ENCODE data around the gene SETMAR. TPM values are rescaled to one million over a fixed set of nuclear protein-coding genes. Genes with fewer than 3 reads are reported as not detected.
"Not testable (repeated sequence)": the region's sequence is repeated elsewhere in the genome, so short reads cannot be mapped to it uniquely, and the experiment has no call there.

The SETMAR gene
- polyA plus RNA-seq, 4 donors = 31.7 to 32.4 (median 31.9) TPM

DNA sequence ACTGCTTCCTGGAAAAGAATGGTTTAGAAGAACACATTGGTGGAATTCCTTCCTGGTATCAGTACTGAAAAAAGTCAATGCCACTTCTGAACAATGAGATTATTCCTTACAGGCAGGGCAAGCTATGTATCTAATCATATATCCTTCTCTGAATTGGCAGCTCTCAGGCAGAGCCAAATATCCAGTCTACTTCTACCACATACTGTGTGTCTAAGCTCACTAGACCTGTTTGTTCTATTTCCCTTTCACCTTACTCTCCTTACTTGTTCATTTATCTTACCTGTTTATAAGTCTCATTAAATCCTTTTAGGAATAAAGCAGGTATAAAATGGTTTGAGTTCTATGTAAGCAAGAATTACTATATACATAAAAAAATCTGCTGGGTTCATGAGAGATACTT lies 8.3 kb downstream of the SETMAR start:
- DNase-seq (ENCODE audit: low read depth in 4 of 4, low spot score in 2 of 4) = no peak

GRCh38 chr3:4313606-4314293 lies 10.6 kb downstream of the SETMAR start:
- DNase-seq (ENCODE audit: low read depth in 4 of 4, low spot score in 2 of 4) = no peak

DNA sequence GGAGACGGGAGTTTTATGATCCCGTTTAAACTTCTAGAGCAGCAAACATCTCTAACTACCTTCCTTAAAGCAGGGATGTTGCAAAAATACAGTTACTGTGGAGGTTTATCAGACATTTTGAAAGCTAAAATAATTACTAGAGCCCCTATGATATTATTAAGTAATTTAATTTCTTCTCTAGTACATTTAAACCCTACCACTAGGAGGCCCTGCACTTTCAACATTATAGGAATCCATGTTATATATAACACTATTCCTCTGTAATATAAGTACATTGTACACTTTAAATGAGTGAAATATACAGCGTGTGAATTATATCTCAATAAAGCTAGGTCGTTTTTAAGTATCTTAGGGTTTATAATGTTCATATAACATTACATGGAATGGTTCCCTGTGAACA lies 11.5 kb downstream of the SETMAR start:
- no peak for DNase-seq (ENCODE audit: low read depth in 4 of 4, low spot score in 2 of 4)

GRCh38 chr3:4320096-4320911 lies 17.1 kb downstream of the SETMAR start:
- DNase-seq (ENCODE audit: low read depth in 4 of 4, low spot score in 2 of 4) = no peak

DNA sequence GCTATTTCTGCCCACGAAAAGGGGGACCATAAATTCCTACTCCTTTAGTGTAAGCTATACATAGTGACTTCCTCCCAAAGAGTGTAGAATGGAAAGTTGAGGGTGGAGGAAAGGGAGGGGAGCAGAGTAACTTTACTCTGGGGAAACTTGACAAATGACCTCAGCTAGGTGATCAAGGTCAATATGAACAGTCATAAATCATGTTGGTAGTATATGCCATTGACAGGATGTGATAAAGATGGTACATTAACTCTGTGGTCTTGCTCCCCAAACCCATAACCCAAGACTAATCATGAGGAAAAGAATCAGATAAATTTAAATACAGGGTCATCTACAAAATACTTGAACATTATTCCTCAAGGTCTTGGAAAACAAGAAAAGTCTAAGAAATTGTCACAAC lies 18.6 kb downstream of the SETMAR start:
- DNase-seq (ENCODE audit: low read depth in 4 of 4, low spot score in 2 of 4) = no peak

DNA sequence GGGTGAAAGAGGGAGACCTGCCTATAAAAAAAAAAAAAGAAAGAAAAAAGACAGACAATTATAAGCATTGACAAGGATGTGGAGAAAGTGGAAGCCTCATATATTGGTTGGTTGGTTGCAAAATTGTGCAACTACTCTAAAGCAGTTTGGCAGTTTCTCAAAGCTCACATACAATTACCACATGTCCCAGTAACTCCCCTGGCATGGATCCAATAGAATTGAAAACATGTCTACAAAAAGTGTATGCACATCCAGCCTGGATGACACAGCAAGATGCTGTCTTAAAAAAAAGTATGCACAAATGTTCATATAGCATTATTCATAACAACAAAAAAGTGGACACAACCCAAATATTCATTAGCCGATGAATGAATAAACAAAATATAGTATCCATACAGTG lies 19.5 kb downstream of the SETMAR start:
- no peak for DNase-seq (ENCODE audit: low read depth in 4 of 4, low spot score in 2 of 4)

DNA sequence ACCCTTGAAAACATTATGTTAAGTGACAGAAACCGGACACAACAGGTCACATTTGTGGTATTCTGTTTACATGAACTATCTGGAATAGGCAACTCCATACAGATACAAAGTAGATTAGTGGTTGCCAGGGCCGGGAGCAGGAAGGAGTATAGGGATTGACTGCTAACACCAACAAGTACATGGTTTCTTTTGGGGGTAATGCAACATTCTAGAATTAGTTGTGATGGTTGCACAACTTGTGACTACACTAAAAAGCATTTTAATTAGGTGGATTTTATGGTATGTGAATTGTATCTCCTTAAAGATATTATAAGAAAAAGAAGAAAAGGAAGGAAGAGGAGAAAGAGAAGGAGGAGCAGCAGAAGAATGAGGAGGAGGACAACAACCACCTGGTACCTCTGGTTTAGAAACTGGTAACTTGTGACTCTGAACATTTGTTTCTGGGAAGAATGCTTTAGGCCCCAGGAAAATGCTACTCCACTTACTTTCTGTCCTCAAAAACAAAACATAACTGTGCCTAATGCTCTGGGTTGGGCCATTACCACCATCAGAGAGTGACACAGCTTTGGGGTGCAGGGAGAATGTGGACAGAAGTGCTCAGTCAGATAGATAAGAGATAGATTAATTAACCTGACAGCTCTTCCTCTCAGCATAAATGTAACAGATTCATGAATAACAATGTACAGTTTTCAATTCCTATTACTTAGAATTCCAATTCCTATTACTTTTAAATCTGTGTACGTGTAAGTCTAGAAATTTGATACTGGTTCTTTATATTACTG lies 20.3 kb downstream of the SETMAR start:
- no peak for DNase-seq (ENCODE audit: low read depth in 4 of 4, low spot score in 2 of 4)

- DNase-seq (ENCODE audit: low read depth in 4 of 4, low spot score in 2 of 4) = no peak
Observed at GRCh38 chr3:4326868-4327267, 23.7 kb downstream of the SETMAR start.

- not testable (repeated sequence) for DNase-seq (ENCODE audit: low read depth in 4 of 4, low spot score in 2 of 4)
Observed at GRCh38 chr3:4329806-4330205, 26.6 kb downstream of the SETMAR start.

- DNase-seq (ENCODE audit: low read depth in 4 of 4, low spot score in 2 of 4) = no peak
Observed at GRCh38 chr3:4332111-4332510, 28.9 kb downstream of the SETMAR start.

DNA sequence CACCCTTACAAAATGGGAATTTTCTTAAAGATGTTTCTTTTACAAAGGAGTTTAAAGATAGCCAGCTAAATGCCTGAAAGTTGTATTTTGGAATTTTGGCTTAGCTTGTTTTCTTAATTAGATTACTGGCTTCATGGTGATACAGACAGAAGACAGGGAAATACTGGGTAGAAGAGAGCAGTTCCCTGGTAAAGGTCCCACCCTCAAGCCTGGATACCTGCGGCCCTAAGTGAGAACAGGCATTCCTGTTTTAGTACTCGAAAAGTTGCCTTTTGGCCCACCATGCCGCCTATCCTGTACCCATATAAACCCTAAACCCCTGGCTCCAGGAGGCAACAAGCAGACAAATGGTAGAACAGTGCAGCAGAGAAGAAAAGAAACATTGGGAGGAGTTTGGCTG lies 29.4 kb downstream of the SETMAR start:
- no peak for DNase-seq (ENCODE audit: low read depth in 4 of 4, low spot score in 2 of 4)

DNA sequence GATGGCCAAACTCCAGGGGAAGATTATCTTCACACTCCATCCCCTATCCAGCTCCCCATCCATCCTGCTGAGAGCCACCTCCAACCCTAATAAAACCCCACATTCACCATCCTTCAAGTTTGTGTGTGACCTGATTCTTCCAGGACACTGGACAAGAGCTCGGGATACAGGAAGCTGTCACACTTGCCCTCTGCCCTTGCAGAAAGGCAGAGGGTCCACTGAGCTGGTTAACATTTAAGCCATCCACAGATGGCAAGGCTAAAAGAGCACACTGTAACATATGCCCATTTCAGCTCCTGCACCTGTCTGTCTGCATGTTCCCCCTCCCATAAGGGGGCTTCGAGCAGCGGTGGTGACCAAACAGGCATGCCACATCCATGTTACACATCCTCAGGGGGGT lies 29.8 kb downstream of the SETMAR start:
- no peak for DNase-seq (ENCODE audit: low read depth in 4 of 4, low spot score in 2 of 4)

- no peak for DNase-seq (ENCODE audit: low read depth in 4 of 4, low spot score in 2 of 4)
Observed at GRCh38 chr3:4334548-4334947, 31.4 kb downstream of the SETMAR start.

- no peak for DNase-seq (ENCODE audit: low read depth in 4 of 4, low spot score in 2 of 4)
Observed at GRCh38 chr3:4335840-4336562, 32.8 kb downstream of the SETMAR start.

DNA sequence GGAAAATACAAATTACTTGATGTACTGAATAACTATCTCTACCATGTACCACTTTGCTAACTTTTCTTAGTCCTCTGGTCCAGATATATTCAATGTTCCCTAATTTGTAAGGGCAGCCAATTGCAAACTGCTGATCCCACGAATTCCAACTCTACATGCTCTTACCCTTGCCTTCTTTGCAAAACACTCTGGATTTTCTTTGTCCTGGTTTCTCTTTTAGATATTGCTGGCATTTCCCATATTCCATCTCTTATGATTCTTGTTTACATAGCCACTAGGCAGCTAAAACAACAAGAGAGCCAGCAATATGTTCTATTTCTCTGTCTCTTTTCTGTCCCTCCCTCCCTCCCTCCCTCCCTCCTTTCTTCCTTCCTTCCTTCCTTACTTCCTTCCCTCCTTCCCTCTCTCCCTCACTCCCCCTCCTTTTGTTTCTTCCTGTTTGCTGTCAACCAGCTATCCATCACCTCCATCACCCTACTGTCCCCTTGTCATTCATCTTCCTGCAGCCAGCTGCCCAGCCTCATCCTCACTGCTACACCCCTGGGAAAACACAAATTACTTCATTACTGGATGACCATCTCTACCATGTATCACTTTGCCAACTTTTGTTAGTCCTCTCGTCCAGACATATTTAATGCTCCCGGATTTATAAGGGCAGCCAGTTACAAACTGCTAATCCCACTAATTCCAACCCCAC lies 33.8 kb downstream of the SETMAR start:
- no peak for DNase-seq (ENCODE audit: low read depth in 4 of 4, low spot score in 2 of 4)

DNA sequence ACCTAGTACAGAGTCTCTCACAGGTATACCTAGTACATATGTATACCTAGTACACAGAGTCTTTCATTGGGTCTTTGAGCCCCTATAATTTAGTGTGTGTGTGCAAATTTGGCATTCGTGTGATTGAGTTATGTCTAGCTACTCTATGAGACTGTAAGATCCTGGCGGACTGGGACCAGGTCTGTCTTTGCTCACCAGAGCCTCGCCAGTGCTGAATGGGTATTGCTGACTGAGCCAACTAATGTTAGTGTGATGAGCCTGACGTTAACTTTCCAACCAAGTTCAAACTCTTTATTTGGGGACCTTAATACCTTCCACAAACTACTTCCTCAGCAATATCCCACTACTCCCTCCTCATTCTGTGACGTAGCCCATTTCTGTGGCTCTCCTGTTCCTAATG lies 35.6 kb downstream of the SETMAR start:
- DNase-seq (ENCODE audit: low read depth in 4 of 4, low spot score in 2 of 4) = no peak

DNA sequence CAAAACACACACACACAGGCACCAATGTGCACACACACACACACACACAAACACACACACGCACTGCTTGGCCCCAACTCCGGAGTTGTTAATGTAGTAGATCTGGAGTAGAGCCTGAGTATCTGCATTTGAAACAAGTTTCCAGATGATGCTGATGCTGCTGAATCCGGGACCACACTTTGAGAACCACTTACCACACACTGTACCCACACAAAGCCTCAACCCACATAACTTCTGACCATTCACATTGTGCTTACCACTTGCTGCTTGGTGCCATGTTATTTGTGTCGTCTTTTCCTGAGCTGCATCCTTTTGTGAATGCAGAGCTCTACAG lies 36.9 kb downstream of the SETMAR start:
- DNase-seq (ENCODE audit: low read depth in 4 of 4, low spot score in 2 of 4) = no peak

GRCh38 chr3:4340411-4341335 lies 37.5 kb downstream of the SETMAR start:
- DNase-seq (ENCODE audit: low read depth in 4 of 4, low spot score in 2 of 4) = peak in 1 of 4 donors; percentile 38

DNA sequence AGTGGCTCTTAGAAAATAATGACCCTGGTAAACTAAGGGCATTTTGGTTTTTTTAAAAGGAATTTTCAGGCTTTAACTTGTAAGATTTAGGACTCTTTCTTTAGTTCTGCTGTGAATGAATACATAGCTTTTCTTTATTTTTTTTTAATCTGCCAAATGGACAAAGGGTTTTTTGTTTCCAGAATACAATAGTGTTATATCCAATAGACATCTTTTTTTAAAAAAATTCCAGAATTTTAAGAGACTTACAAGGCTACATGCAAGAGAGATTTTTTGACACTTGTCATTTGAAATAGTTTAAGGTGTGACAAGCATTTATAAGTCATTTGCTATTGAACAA lies 38.1 kb downstream of the SETMAR start:
- no peak for DNase-seq (ENCODE audit: low read depth in 4 of 4, low spot score in 2 of 4)
